Thoracic aorta (tissue), 2 donors: ENCODE measurements around the gene THADA. TPM values are rescaled to one million over a fixed set of nuclear protein-coding genes. Genes with fewer than 3 reads are reported as not detected.

ENCODE experiments used
- ATAC-seq: fragments of 150-250 bp; one replicate; pipeline ENCODE4 v1.8.0; 2017; ENCODE audit warnings: low read depth; ENCODE audit not compliant: insufficient number of reproducible peaks, low FRiP score
- DNase-seq: peaks from one replicate; pipeline ENCODE4 v3.0.0-alpha.2; 2020; ENCODE audit warnings: low spot score
- H3K27ac ChIP-seq, 2 donors: fragments of 200-600 bp; sonication (generic); 1 replicate in 1 of 2; 2 replicates in 1 of 2; pipeline ENCODE4 v1.5.1; 2016; ENCODE audit warnings: mild to moderate bottlenecking in 2 of 2, moderate library complexity in 2 of 2
- H3K27me3 ChIP-seq: fragments of 200-600 bp; sonication (generic); replicated peaks from 2 replicates; pipeline ENCODE4 v1.6.0; 2016; ENCODE audit warnings: mild to moderate bottlenecking; ENCODE audit not compliant: insufficient read depth
- H3K36me3 ChIP-seq: fragments of 200-600 bp; sonication (generic); one replicate; pipeline ENCODE4 v1.5.1; 2016
- H3K4me1 ChIP-seq, 2 donors: fragments of 200-600 bp; sonication (generic); 1 replicate in 1 of 2; 2 replicates in 1 of 2; pipeline versions ENCODE4 v1.5.1 to v1.6.0; 2016; ENCODE audit warnings: low read depth in 2 of 2, mild to moderate bottlenecking in 1 of 2; ENCODE audit not compliant: control insufficient read depth in 1 of 2
- H3K4me3 ChIP-seq: fragments of 200-600 bp; sonication (generic); 2 replicates; pipeline ENCODE4 v1.5.1; 2016; ENCODE audit warnings: mild to moderate bottlenecking
- H3K9me3 ChIP-seq: fragments of 200-600 bp; sonication (generic); 2 replicates; pipeline ENCODE4 v1.5.1; 2016
- CTCF ChIP-seq: fragments of 200-600 bp; sonication (generic); IDR thresholded peaks from one replicate; pipeline ENCODE4 v1.5.1; 2019; ENCODE audit warnings: antibody characterized with exemption
- total RNA-seq, 2 donors: library from RNA; depleted of rRNA; stranded (reverse); fragments of >200 nt; gene quantifications; one replicate each; pipeline versions ENCODE4 v1.1.0 to v1.2.3, GENCODE V29; 2016

THADA gene
- total RNA-seq, 2 donors from 2014 or later = 33.3 to 46.6 TPM

- Histone ChIP-seq H3K4me3 (no peak overlapping the region), H3K27ac (peak overlapping the region; percentile 74 to 91), H3K36me3 (no peaks in the 10 kb centered on the region), H3K9me3 (no peaks in the 10 kb centered on the region), H3K27me3 (no peaks in the 10 kb centered on the region), H3K4me1 (peaks cover 38 to 70% of the 10 kb centered on the region in 2 donors)
- DNase-seq = no peak
- ATAC-seq = peak; percentile 40
- no peak for TF ChIP-seq CTCF
Observed at GRCh38 chr2:43311276-43311675, 284.6 kb downstream of the THADA start.

- H3K9me3 ChIP-seq = no peaks in the 10 kb centered on the region
- H3K27ac ChIP-seq = peak overlapping the region; percentile 54
- peaks cover 49 to 83% of the 10 kb centered on the region in 2 donors for H3K4me1 ChIP-seq
- no peak overlapping the region for H3K4me3 ChIP-seq
- H3K27me3 ChIP-seq = no peaks in the 10 kb centered on the region
- ATAC-seq (no peak), DNase-seq (no peak)
- no peak for TF ChIP-seq CTCF
- H3K36me3 ChIP-seq = no peaks in the 10 kb centered on the region
Observed at GRCh38 chr2:43309935-43310334, 285.9 kb downstream of the THADA start.

GRCh38 chr2:43307973-43308372, 287.9 kb downstream of the THADA start:
- Histone ChIP-seq H3K27ac (peak overlapping the region in 1 of 2 donors; percentile 41), H3K36me3 (no peaks in the 10 kb centered on the region), H3K27me3 (no peaks in the 10 kb centered on the region), H3K9me3 (no peaks in the 10 kb centered on the region), H3K4me1 (peaks cover 56 to 83% of the 10 kb centered on the region in 2 donors), H3K4me3 (no peak overlapping the region)
- no peak for TF ChIP-seq CTCF
- no peak for DNase-seq
- no peak for ATAC-seq

- ATAC-seq (no peak), DNase-seq (no peak)
- Histone ChIP-seq H3K36me3 (no peaks in the 10 kb centered on the region), H3K9me3 (no peaks in the 10 kb centered on the region), H3K4me1 (peaks cover 55 to 83% of the 10 kb centered on the region in 2 donors), H3K27me3 (no peaks in the 10 kb centered on the region), H3K27ac (peak overlapping the region; percentile 34 to 80), H3K4me3 (no peak overlapping the region)
- TF ChIP-seq CTCF = no peak
Observed at GRCh38 chr2:43307046-43307445, 288.8 kb downstream of the THADA start.

GRCh38 chr2:43306197-43306596, 289.6 kb downstream of the THADA start:
- Histone ChIP-seq H3K4me3 (no peak overlapping the region), H3K36me3 (no peaks in the 10 kb centered on the region), H3K4me1 (peaks cover 53 to 83% of the 10 kb centered on the region in 2 donors), H3K9me3 (no peaks in the 10 kb centered on the region), H3K27me3 (no peaks in the 10 kb centered on the region), H3K27ac (peak overlapping the region; percentile 45 to 80)
- DNase-seq (no peak), ATAC-seq (no peak)
- no peak for TF ChIP-seq CTCF
